ENCODE results near the gene TMEM176A.

The TMEM176A gene

DNA sequence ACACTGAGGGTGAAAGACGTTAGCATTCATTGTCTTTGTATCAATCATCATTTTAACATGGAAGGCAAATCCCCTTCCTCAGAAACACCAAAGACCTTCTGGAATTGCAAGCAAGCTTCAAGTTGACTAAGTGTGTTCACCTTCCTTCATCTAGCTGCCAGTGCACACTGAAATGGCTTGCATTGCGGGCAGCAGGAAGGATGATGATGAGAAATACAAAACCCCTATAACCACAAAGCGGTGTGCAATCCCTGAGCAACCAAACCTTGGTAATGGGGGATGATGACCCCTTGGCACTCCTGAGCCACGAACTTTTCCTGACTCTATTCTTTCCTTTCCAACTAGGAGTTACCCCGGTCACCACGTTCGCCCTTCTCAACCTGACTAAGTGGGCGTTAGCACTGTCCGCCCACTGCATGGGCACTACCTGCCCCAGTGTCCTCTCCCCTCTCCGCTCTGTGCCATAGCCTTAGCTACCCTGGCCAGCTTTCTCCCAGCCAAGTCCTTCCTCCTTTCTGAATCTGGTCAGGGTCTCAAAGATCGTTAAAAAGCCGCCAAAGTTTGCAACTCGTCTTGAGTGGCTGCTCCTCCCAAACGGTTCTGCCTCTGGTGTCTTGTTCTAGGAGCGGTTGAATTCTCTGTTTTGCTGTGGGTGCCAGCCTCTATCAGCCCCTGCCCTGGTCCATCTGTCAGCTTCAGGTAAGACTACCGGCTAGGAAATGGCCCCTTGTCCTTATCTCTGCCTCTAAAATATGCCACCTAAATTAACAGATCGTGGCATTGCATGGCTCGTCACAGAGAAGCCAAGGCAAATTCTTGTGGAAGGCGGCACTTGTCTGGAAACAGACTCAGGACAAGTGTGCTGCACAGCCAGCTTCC lies 51.2 kb downstream of the TMEM176A start:
- DNase-seq: no peak

DNA sequence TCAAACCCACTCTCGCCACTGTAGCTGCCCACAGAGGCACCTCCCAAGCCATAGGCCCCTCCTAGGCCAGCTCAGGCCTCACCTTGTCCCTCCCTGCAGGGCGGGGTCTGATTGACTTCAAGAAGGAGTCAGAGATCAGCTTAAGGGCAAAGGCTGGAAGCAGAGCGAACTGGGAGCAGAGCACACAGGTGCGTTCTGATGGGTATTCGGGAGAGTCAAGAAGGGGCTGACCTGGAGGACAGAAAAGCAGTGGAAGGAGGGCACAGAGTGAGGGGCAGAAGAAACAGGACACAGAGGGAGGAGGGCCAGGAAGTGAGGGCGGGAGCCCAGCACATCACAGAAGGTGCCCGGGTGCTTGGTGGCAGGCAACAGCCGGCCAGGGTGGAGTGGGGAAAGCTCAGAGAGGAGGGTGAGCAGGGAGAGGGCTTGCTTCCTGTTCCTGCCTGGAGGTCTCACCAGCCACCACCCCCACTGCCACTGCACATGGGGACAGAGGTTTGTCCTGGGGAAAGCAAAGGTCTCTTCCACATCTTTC lies 51.9 kb downstream of the TMEM176A start, which contains the start of gene AOC1:
TSS of gene AOC1 (plus strand) at position 147 of the 535 bp plus-strand sequence. CDS start 3,954 bp downstream, outside the sequence.
- DNase-seq: no peak

DNA sequence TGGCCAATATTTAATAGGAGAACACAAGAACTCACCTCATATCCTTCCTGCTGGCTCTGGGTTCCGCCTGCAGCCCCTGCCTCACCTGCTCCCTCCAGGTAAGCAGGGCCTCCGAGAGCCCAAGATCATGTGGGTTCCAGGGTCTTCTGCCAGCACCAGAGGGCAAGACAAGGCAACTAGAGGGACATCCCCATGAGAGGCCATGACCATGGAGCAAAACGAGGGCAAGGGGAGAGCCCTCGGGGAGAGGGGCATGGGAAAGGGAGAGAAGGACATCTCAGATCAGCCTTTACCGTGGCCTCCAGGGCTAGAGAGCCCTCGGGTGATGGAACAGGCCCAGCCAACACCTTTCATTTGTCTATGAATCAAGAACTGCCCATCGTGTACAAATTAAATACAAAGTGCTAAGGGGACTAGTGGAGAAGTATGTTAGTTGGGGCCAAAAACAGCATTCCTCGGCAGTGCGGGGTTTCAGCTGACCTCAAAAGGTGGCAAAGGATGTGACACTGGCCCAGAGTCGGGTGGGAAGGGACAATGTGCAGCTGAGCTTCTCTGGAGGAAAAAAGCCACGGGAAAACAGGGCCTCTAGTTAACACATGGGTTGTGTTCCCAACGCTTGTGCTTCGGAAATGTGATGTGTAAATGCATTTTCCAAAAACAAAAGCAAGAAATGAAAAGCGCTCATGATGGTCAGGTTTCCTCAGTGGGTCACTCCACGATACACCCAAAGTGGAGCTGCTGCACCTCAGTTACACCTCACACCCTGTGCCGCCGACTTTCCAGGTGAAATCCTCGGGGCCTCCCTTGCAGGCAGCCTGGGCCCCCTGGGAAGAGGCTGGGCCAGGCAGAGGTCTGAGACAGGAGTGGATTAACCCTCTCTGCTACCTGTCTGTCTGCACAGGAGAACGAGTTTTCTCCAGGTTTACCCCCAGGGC lies 53.8 kb downstream of the TMEM176A start:
- DNase-seq: no peak

Data from NCI-H2171 (cell line).